Subcutaneous abdominal adipose tissue (tissue), 5 donors: ENCODE measurements around the gene KAZN.

Source experiments
- H3K27ac ChIP-seq: one replicate; pipeline ENCODE4 v1.7.0; 2013; ENCODE audit warnings: low read depth, mild to moderate bottlenecking, inconsistent platforms, low read length, moderate library complexity
- H3K27me3 ChIP-seq, 5 donors: one replicate each; pipeline ENCODE4 v1.7.0; 2013; ENCODE audit warnings: low read length in 5 of 5, inconsistent platforms in 1 of 5; ENCODE audit not compliant: control insufficient read depth in 5 of 5, insufficient read depth in 4 of 5
- H3K36me3 ChIP-seq, 5 donors: one replicate each; pipeline ENCODE4 v1.7.0; 2013; ENCODE audit warnings: low read length in 5 of 5; ENCODE audit not compliant: control insufficient read depth in 5 of 5, insufficient read depth in 5 of 5
- H3K4me1 ChIP-seq, 5 donors: one replicate each; pipeline ENCODE4 v1.7.0; 2013; ENCODE audit warnings: low read length in 5 of 5, mild to moderate bottlenecking in 3 of 5, moderate library complexity in 1 of 5; ENCODE audit not compliant: control insufficient read depth in 5 of 5, insufficient read depth in 5 of 5
- H3K4me3 ChIP-seq, 5 donors: one replicate each; pipeline ENCODE4 v1.7.0; 2013; ENCODE audit warnings: low read length in 5 of 5, low read depth in 1 of 5
- H3K9ac ChIP-seq, 5 donors: one replicate each; pipeline ENCODE4 v1.7.0; 2013; ENCODE audit warnings: low read length in 5 of 5, mild to moderate bottlenecking in 4 of 5, moderate library complexity in 3 of 5
- H3K9me3 ChIP-seq, 5 donors: one replicate each; pipeline ENCODE4 v1.7.0; 2013; ENCODE audit warnings: low read length in 5 of 5; ENCODE audit not compliant: control insufficient read depth in 5 of 5
- donor health status: healthy.
- donor health status: healthy.
- donor health status: healthy.
- donor health status: healthy.
- donor health status: healthy.

Gene KAZN

DNA sequence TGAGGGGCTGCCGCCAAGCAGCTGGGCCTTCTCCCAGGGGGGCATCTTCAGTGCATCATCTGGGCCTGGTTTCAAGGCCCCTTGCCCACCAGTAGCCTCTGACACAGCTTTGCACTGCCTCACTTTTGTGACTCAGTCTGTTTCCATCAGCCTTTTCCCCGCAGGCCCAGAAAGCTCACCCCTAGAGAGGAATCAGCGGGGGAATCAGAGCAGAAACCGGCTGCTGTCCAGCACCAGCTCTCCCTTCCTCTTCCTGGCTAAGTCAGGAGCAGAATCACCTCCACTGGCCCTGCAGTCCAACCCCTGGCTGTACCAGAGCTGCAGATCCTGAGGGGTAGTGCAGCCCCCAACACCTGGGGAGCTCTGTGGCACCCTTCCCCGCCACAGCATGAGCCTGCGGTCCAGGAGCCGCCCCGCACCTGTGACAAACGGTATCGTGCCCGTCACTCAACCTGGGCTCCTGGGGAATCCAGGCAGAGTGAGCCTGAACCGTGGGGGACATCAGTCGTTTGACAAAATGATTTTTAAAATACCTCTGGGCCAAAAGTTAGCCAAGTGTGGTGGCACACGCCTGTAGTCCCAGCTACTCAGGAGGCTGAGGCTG lies 471.8 kb downstream of the KAZN start:
- Histone ChIP-seq H3K27ac (no peak overlapping the region), H3K4me3 (no peak overlapping the region), H3K4me1 (no peaks in the 10 kb centered on the region), H3K36me3 (peaks cover 0 to 25% (median 20%) of the 10 kb centered on the region in 5 donors), H3K27me3 (no peaks in the 10 kb centered on the region), H3K9me3 (peaks cover 0 to 3% (median 0%) of the 10 kb centered on the region in 5 donors), H3K9ac (no peak overlapping the region)

DNA sequence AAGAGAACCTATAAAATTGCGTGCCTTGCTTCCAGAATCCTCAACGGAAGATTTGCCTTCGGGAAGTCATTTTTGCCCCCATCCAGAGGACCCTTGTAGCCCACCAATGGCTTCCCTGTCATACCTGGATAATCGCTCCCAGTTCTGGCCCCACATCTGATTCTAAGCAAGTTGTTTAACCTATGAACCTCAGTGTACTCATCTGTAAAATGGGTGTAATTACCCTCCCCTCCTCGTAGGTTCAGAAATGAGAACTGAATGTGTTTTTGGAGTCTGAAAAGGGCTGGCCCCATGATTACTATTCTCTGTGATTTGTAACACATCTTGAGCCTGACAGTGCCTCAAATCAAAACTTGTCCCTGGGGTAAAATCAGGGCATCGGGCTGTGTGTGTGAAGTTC lies 473.5 kb downstream of the KAZN start:
- Histone ChIP-seq H3K4me3 (no peak overlapping the region), H3K9ac (no peak overlapping the region), H3K4me1 (no peaks in the 10 kb centered on the region), H3K9me3 (peaks cover 0 to 3% (median 0%) of the 10 kb centered on the region in 5 donors), H3K27ac (no peak overlapping the region), H3K36me3 (peaks cover 0 to 11% (median 7%) of the 10 kb centered on the region in 5 donors), H3K27me3 (no peaks in the 10 kb centered on the region)

DNA sequence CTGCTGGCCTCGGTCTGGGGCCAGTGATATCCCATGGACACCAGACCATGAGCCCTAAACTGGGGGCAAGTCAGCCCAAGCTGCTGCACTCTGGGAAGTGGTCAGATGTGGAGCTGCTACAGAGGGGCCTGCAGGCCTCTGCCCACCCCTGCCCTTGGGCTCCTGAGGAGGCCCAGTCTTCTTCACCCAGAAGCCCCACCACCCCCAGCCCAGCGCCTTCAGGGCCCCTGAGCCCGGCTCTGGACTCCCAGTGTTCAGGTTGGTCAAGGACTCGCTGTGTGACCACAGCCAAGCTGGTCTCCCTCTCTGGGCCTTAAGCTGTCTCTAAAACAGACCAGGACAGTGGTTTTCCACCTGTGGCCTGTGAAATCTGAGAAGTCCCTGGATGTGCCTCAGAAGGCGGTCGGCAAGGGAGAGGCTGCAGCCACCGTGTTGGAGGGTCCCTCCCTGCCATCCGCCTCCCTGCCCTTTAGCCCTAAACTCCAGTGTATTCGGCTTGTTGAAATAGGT lies 475.4 kb downstream of the KAZN start:
- Histone ChIP-seq H3K9ac (no peak overlapping the region), H3K9me3 (peaks cover 0 to under 1% (median 0%) of the 10 kb centered on the region in 5 donors), H3K27ac (no peak overlapping the region), H3K27me3 (no peaks in the 10 kb centered on the region), H3K4me1 (peaks cover 0 to 1% (median 0%) of the 10 kb centered on the region in 5 donors), H3K36me3 (peaks cover 0 to 6% (median 5%) of the 10 kb centered on the region in 5 donors), H3K4me3 (no peak overlapping the region)

DNA sequence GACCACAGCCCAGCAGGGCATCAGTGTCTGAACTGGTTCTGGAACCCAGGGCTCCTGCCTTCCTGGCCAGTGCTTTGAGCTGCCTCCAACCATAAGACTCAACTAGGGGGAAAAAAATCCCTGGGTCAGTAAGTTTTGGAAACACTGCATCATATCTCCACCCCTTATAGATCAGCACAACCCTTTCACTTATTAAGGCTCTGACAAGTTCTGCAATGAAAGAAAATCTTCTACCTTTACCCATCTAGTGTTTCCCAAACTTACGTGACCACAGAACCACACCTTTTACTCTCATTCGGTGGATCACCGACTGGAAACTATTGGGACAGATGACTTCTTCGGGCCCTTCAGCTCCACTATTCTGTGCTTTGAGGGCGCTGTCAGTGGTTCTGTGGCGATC lies 476.7 kb downstream of the KAZN start:
- H3K9me3 ChIP-seq = no peaks in the 10 kb centered on the region
- H3K9ac ChIP-seq = no peak overlapping the region
- H3K4me3 ChIP-seq = no peak overlapping the region
- peaks cover 0 to 3% (median 2%) of the 10 kb centered on the region in 5 donors for H3K36me3 ChIP-seq
- H3K4me1 ChIP-seq = peaks cover 0 to 1% (median 0%) of the 10 kb centered on the region in 5 donors
- no peak overlapping the region for H3K27ac ChIP-seq
- no peaks in the 10 kb centered on the region for H3K27me3 ChIP-seq

DNA sequence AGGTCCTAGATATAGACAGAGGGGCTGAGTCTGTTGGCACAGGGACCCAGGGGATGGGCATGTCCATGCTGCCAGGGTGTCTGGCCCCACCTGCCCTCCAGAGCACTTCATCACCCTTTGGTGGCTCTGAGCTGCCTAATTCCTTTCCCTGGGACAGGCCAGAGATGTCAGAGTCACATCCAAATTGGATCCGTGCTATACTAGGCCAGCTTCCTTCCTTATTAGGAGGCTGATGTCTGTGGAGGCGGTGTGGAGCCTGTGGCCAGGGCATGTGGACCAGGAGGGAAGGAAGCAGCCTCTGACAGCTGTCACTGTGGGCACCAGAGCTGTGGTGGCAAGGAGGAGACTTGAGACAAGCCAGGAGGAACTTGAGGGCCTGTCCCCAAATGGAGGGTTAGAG lies 477.3 kb downstream of the KAZN start:
- no peak overlapping the region for H3K27ac ChIP-seq
- no peak overlapping the region for H3K9ac ChIP-seq
- no peaks in the 10 kb centered on the region for H3K9me3 ChIP-seq
- no peaks in the 10 kb centered on the region for H3K36me3 ChIP-seq
- no peak overlapping the region for H3K4me3 ChIP-seq
- peaks cover 0 to 6% (median 1%) of the 10 kb centered on the region in 5 donors for H3K4me1 ChIP-seq
- no peaks in the 10 kb centered on the region for H3K27me3 ChIP-seq

DNA sequence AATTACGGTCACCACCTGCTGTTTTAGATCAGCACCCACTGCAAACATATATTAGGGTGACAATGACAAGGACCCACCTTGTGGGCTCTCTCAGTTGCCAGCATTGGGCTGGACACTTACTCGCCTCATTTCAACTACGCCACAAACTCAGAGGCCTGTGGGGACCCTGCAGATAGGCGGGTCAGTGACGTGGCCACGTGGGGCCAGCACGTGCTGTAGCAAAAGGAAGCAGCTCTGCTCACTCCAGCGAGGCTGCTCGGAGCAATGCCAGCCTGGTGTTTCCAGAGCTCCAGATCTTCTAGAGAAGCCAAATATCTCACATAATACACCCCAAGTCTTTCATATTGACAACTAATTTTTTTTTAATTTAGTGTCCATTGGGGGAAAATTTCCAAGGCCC lies 478.3 kb downstream of the KAZN start:
- no peaks in the 10 kb centered on the region for H3K27me3 ChIP-seq
- no peak overlapping the region for H3K27ac ChIP-seq
- H3K4me3 ChIP-seq = no peak overlapping the region
- peaks cover 0 to 7% (median 1%) of the 10 kb centered on the region in 5 donors for H3K4me1 ChIP-seq
- H3K36me3 ChIP-seq = no peaks in the 10 kb centered on the region
- no peak overlapping the region for H3K9ac ChIP-seq
- peaks cover 0 to 6% (median 0%) of the 10 kb centered on the region in 5 donors for H3K9me3 ChIP-seq

DNA sequence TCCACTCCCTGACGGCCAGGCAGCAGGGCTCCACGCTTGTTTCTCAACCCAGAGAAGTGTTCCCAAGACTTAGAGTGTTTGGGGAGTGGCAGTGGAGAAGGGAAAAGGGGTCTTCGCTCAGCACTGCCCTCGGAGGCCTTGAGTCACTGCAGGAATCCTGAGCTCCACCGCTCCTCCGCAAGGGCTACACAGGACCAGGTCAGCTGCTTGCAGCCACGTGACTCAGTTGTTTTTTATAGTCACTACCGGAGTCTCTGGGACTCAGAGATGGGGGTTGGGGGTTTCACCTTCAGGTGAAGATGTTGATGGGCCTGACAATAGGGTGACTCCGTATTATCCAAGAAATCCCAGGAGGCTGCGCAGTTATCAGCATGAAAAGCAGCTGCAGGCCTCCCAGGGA lies 478.9 kb downstream of the KAZN start:
- H3K9me3 ChIP-seq = peaks cover 0 to 6% (median 0%) of the 10 kb centered on the region in 5 donors
- peaks cover 0 to 7% (median 1%) of the 10 kb centered on the region in 5 donors for H3K4me1 ChIP-seq

DNA sequence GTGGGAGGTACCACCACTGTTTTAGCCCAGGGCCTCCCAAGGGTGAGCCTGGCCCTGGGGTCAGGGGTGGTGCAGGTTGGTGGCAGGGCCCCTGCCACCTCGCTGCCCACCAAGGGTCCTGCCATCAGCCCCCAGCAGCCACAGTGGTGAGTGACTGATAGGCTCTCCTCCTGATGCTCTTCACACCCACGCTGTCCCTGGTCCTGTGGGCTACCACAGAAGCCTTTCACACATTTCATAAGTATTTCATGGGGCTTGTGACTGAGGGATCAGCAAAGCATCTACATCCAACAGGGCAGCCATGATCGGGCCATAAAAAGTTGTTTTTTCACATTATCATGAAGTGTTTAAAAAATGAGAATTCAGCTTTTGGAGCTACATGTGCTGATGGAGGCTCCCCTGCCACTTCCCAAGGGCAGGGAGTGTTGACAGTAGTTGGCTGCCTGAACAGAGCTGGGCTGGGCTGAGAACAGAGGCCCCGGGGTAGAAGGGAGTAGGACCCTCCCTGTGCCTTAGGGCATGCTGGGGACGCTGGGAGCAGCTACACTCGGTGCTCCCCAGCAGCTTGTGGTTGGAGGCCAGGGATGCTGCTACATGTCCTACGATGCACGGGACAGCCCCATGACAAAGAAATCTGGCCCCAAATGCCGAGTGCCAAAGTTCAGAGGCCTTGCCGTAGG lies 482.0 kb downstream of the KAZN start:
- Histone ChIP-seq H3K27me3 (no peaks in the 10 kb centered on the region), H3K27ac (no peak overlapping the region), H3K9me3 (peaks cover 0 to 6% (median 0%) of the 10 kb centered on the region in 5 donors), H3K4me3 (no peak overlapping the region), H3K36me3 (no peaks in the 10 kb centered on the region), H3K9ac (no peak overlapping the region), H3K4me1 (peaks cover 0 to 7% (median 1%) of the 10 kb centered on the region in 5 donors)

More for the DNA sequence above, 478.9 kb downstream of the KAZN start:
- H3K36me3 ChIP-seq = no peaks in the 10 kb centered on the region
- no peak overlapping the region for H3K4me3 ChIP-seq
- no peak overlapping the region for H3K27ac ChIP-seq
- H3K27me3 ChIP-seq = no peaks in the 10 kb centered on the region
- H3K9ac ChIP-seq = no peak overlapping the region

DNA sequence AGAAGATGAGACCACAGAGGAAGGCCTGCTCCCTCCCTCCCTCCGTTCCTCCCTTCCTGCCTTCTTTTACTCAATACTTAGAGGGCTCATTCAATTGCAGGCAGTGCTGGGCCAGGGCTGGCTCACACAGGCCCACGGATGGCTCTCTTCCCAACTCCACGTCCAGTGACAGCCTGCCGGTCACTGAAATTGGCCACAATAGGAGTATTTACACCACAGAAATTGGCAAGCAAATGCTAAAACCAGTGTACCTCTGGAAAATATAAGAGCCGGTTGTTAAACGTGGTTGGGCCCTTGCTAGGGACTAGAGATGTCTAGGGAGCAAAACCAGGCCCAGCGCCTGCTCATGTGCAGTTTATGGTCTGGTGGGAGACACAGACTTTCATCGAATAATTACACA lies 482.6 kb downstream of the KAZN start:
- no peak overlapping the region for H3K4me3 ChIP-seq
- H3K27me3 ChIP-seq = no peaks in the 10 kb centered on the region
- H3K27ac ChIP-seq = no peak overlapping the region
- H3K9me3 ChIP-seq = peaks cover 0 to 6% (median 0%) of the 10 kb centered on the region in 5 donors
- H3K4me1 ChIP-seq = peaks cover 0 to 7% (median 1%) of the 10 kb centered on the region in 5 donors
- no peak overlapping the region for H3K9ac ChIP-seq
- H3K36me3 ChIP-seq = no peaks in the 10 kb centered on the region

DNA sequence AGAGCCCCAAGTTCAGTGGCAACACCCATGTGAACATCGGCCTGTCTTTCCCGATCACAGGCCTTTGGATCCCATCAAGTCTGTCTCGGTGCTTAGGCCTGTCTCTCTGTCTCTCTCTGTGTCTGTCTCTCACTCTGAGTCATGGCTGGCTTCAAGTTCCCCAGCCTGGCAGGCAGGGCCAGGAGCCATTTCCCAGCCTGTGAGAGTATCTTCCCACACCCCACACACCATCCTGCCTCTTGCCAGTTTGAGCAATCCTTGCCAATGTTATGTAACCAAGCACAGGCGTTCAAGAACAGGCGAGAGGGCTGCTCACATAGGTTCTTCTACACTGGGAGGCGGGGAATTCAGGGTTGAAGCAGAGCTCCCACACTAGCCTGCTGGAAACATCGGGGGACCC lies 485.1 kb downstream of the KAZN start:
- no peak overlapping the region for H3K27ac ChIP-seq
- no peaks in the 10 kb centered on the region for H3K36me3 ChIP-seq
- H3K4me1 ChIP-seq = peaks cover 0 to 7% (median 1%) of the 10 kb centered on the region in 5 donors
- no peak overlapping the region for H3K9ac ChIP-seq
- no peak overlapping the region for H3K4me3 ChIP-seq
- peaks cover 0 to 6% (median 0%) of the 10 kb centered on the region in 5 donors for H3K9me3 ChIP-seq
- no peaks in the 10 kb centered on the region for H3K27me3 ChIP-seq
